ENCODE results near the gene KLF1.
"Not testable (repeated sequence)": the region's sequence is repeated elsewhere in the genome, so short reads cannot be mapped to it uniquely, and the experiment has no call there.

The KLF1 gene

GRCh38 chr19:12890787-12891552 lies 4.0 kb upstream of the KLF1 start, which contains the start of gene GCDH:
Gene GCDH (plus strand): TSS chr19:12891160. CDS start chr19:12891305, 145 bp downstream.
- peak; percentile 89 to 96 for DNase-seq (ENCODE audit: low read depth in 2 of 2)

GRCh38 chr19:12890299-12890786 lies 3.3 kb upstream of the KLF1 start:
- not testable (repeated sequence) for DNase-seq (ENCODE audit: low read depth in 2 of 2)

- no peak for DNase-seq (ENCODE audit: low read depth in 2 of 2)
Measured at GRCh38 chr19:12888006-12888603, 1.1 kb upstream of the KLF1 start.

GRCh38 chr19:12886651-12886968 lies 391 bp downstream of the KLF1 start:
- DNase-seq (ENCODE audit: low read depth in 2 of 2), result no peak

- DNase-seq (ENCODE audit: low read depth in 2 of 2), result no peak
Measured at GRCh38 chr19:12885749-12886650, 1.0 kb downstream of the KLF1 start.

GRCh38 chr19:12884926-12885748 lies 1.9 kb downstream of the KLF1 start:
- peak; percentile 72 to 92 for DNase-seq (ENCODE audit: low read depth in 2 of 2)

GRCh38 chr19:12884627-12884925 lies 2.4 kb downstream of the KLF1 start:
- DNase-seq (ENCODE audit: low read depth in 2 of 2), result no peak

GRCh38 chr19:12884202-12884601 lies 2.8 kb downstream of the KLF1 start:
- DNase-seq (ENCODE audit: low read depth in 2 of 2), result no peak

- DNase-seq (ENCODE audit: low read depth in 2 of 2), result no peak
Measured at GRCh38 chr19:12882589-12882988, 4.4 kb downstream of the KLF1 start.

GRCh38 chr19:12881172-12881808 lies 5.7 kb downstream of the KLF1 start, which contains the start of gene DNASE2:
Gene DNASE2 (minus strand): TSS chr19:12881449. CDS start chr19:12881375, 74 bp downstream.
- DNase-seq (ENCODE audit: low read depth in 2 of 2), result peak; percentile 80 to 93

GRCh38 chr19:12880551-12881171 lies 6.3 kb downstream of the KLF1 start:
- DNase-seq (ENCODE audit: low read depth in 2 of 2), result no peak

GRCh38 chr19:12875086-12875485 lies 11.9 kb downstream of the KLF1 start:
- DNase-seq (ENCODE audit: low read depth in 2 of 2), result no peak

- DNase-seq (ENCODE audit: low read depth in 2 of 2), result no peak
Measured at GRCh38 chr19:12873891-12874745, 12.9 kb downstream of the KLF1 start.

- peak in 1 of 2 experiments; percentile 43 for DNase-seq (ENCODE audit: low read depth in 2 of 2)
Measured at GRCh38 chr19:12872941-12873890, 13.8 kb downstream of the KLF1 start.

- no peak for DNase-seq (ENCODE audit: low read depth in 2 of 2)
Measured at GRCh38 chr19:12872255-12872654, 14.7 kb downstream of the KLF1 start.

- DNase-seq (ENCODE audit: low read depth in 2 of 2), result no peak
Measured at GRCh38 chr19:12871681-12872080, 15.3 kb downstream of the KLF1 start.

GRCh38 chr19:12868540-12869112 lies 18.4 kb downstream of the KLF1 start:
- DNase-seq (ENCODE audit: low read depth in 2 of 2), result no peak

Data from stimulated activated CD4-positive, alpha-beta T cell treated with anti-CD3 and anti-CD28 coated beads, Interleukin-12 subunit alpha, Interleukin-12 subunit beta, amount 100 ng/mL, for 24 hours (primary cell).